IMR-90 (cell line): Measurements from ENCODE around the gene KRTAP29-1. TPM values are rescaled to one million over a fixed set of nuclear protein-coding genes. Genes with fewer than 3 reads are reported as not detected.
A peak's percentile ranks its signal among the peaks of the same experiment; 100 is the strongest.

Experiments used
- ATAC-seq: fragments of 200-7000 bp; cut with Tn5 transposase; 2 replicates; pipeline ENCODE4 v1.9.1; 2020; ENCODE audit warnings: low read depth, mild to moderate bottlenecking, moderate library complexity
- BruUV-seq: library from RNA; stranded (reverse); fragments of 400-500 nt; replicated peaks from 2 replicates; lab custom pipeline; 2021; lab: Mats Ljungman, UMichigan
- CTCF ChIA-PET: fragments of 300-600 bp; formaldehyde crosslinking; extraction: SDS; loops from one replicate; lab custom pipeline; 2021; ENCODE audit warnings: antibody characterized with exemption; lab: Yijun Ruan, JAX
- POLR2A ChIA-PET: fragments of 300-600 bp; sonication (Branson Sonifier 250); formaldehyde crosslinking; loops from one replicate; lab custom pipeline; 2022; ENCODE audit warnings: antibody characterized with exemption; ENCODE audit not compliant: unreplicated experiment; lab: Charles Lee
- DNase-seq: peaks from one replicate; pipeline ENCODE4 v3.0.0; 2013
- H2AFZ ChIP-seq: replicated peaks from 2 replicates; pipeline ENCODE3; 2013; ENCODE audit warnings: low read length, mild to moderate bottlenecking; ENCODE audit not compliant: poor library complexity
- H2AK5ac ChIP-seq: 2 replicates; pipeline ENCODE4 v1.6.1; 2013; ENCODE audit warnings: low read depth, low read length, inconsistent platforms
- H2AK9ac ChIP-seq: replicated peaks from 2 replicates; pipeline ENCODE3; 2013; ENCODE audit warnings: mild to moderate bottlenecking, low read depth, low read length, moderate library complexity; ENCODE audit not compliant: poor library complexity
- H2BK120ac ChIP-seq: 2 replicates; pipeline ENCODE4 v1.6.1; 2013; ENCODE audit warnings: low read depth, low read length, inconsistent platforms
- H2BK15ac ChIP-seq: 3 replicates; pipeline ENCODE4 v1.6.1; 2013; ENCODE audit warnings: low read depth, low read length, inconsistent platforms
- H2BK20ac ChIP-seq: 2 replicates; pipeline ENCODE4 v1.6.1; 2013; ENCODE audit warnings: low read depth, mild to moderate bottlenecking, inconsistent platforms, low read length, moderate library complexity
- H2BK5ac ChIP-seq: 2 replicates; pipeline ENCODE4 v1.6.1; 2013; ENCODE audit warnings: mild to moderate bottlenecking, low read depth, low read length, inconsistent platforms; ENCODE audit not compliant: poor library complexity, severe bottlenecking
- H3K14ac ChIP-seq: replicated peaks from 2 replicates; pipeline ENCODE4 v1.6.1; 2013; ENCODE audit warnings: low read depth, low read length, inconsistent platforms
- H3K18ac ChIP-seq: 2 replicates; pipeline ENCODE4 v1.6.1; 2013; ENCODE audit warnings: low read depth, low read length, control low read depth
- H3K23ac ChIP-seq: 2 replicates; pipeline ENCODE4 v1.6.1; 2013; ENCODE audit warnings: low read depth, low read length, inconsistent platforms
- H3K27ac ChIP-seq: 2 replicates; pipeline ENCODE4 v1.5.1; 2013; ENCODE audit warnings: mild to moderate bottlenecking, control low read depth, low read length; ENCODE audit not compliant: insufficient read depth
- H3K27me3 ChIP-seq: 2 replicates; pipeline ENCODE4 v1.6.1; 2013; ENCODE audit warnings: low read length; ENCODE audit not compliant: control insufficient read depth, insufficient read depth
- H3K36me3 ChIP-seq: 2 replicates; pipeline ENCODE4 v1.6.1; 2013; ENCODE audit warnings: low read length, mixed read lengths; ENCODE audit not compliant: control insufficient read depth, insufficient read depth
- H3K4ac ChIP-seq: 2 replicates; pipeline ENCODE4 v1.6.1; 2013; ENCODE audit warnings: low read depth, low read length, inconsistent platforms
- H3K4me1 ChIP-seq: 2 replicates; pipeline ENCODE4 v1.6.1; 2013; ENCODE audit warnings: low read length, mixed read lengths; ENCODE audit not compliant: control insufficient read depth, insufficient read depth
- H3K4me2 ChIP-seq: 2 replicates; pipeline ENCODE4 v1.6.1; 2013; ENCODE audit warnings: low read depth, mild to moderate bottlenecking, control low read depth, low read length, moderate library complexity
- H3K4me3 ChIP-seq: 2 replicates; pipeline ENCODE4 v1.5.1; 2013; ENCODE audit warnings: low read depth, mild to moderate bottlenecking, control low read depth, low read length, moderate library complexity; ENCODE audit not compliant: insufficient read depth
- H3K56ac ChIP-seq: 2 replicates; pipeline ENCODE4 v1.6.1; 2013; ENCODE audit warnings: low read length, inconsistent platforms; ENCODE audit not compliant: insufficient read depth; ENCODE audit errors: extremely low read depth
- H3K79me1 ChIP-seq, 2 experiments: 2 replicates each; pipeline ENCODE4 v1.6.1; 2013; ENCODE audit warnings: low read length in 2 of 2, inconsistent platforms in 1 of 2, low read depth in 1 of 2
- H3K9ac ChIP-seq: 2 replicates; pipeline ENCODE4 v1.6.1; 2013; ENCODE audit warnings: low read depth, low read length, control low read depth
- H3K9me1 ChIP-seq: 2 replicates; pipeline ENCODE4 v1.6.1; 2013; ENCODE audit warnings: low read length, inconsistent platforms; ENCODE audit not compliant: insufficient read depth
- H3K9me3 ChIP-seq: 2 replicates; pipeline ENCODE4 v1.6.1; 2013; ENCODE audit warnings: low read length; ENCODE audit not compliant: control insufficient read depth, insufficient read depth
- H4K20me1 ChIP-seq: 2 replicates; pipeline ENCODE4 v1.6.1; 2013; ENCODE audit warnings: low read length, inconsistent platforms; ENCODE audit not compliant: insufficient read depth
- H4K5ac ChIP-seq: 2 replicates; pipeline ENCODE4 v1.6.1; 2013; ENCODE audit warnings: mild to moderate bottlenecking, low read depth, low read length, control low read depth
- H4K8ac ChIP-seq, 2 experiments: 2 replicates each; pipeline ENCODE4 v1.6.1; 2013; ENCODE audit warnings: low read depth in 2 of 2, low read length in 2 of 2, control low read depth in 1 of 2, inconsistent platforms in 1 of 2
- H4K91ac ChIP-seq: 2 replicates; pipeline ENCODE4 v1.6.1; 2013; ENCODE audit warnings: low read depth, low read length, inconsistent platforms; ENCODE audit not compliant: insufficient read depth
- BHLHE40 ChIP-seq: fragments of 150-350 bp; IDR thresholded peaks from 2 replicates; pipeline ENCODE4 v1.6.1; 2016; ENCODE audit warnings: mild to moderate bottlenecking, low read depth, low read length
- CEBPB ChIP-seq: IDR thresholded peaks from 2 replicates; pipeline ENCODE4 v1.6.1; 2012; ENCODE audit warnings: low read depth, low read length, improper control_type of control experiment
- CHD1 ChIP-seq: IDR thresholded peaks from 2 replicates; pipeline ENCODE4 v1.6.1; 2012; ENCODE audit warnings: low read depth, low read length, improper control_type of control experiment
- CTCF ChIP-seq: conservative IDR thresholded peaks from 2 replicates; pipeline ENCODE4 v1.5.1; 2012; ENCODE audit warnings: mild to moderate bottlenecking, low read depth, low read length, improper control_type of control experiment
- FOS ChIP-seq: fragments of 150-350 bp; IDR thresholded peaks from 2 replicates; pipeline ENCODE4 v1.6.1; 2016; ENCODE audit warnings: low read depth, low read length
- MAFK ChIP-seq: IDR thresholded peaks from 2 replicates; pipeline ENCODE4 v1.6.1; 2012; ENCODE audit warnings: low read depth, low read length, improper control_type of control experiment
- MAZ ChIP-seq: IDR thresholded peaks from 2 replicates; pipeline ENCODE4 v1.6.1; 2012; ENCODE audit warnings: low read depth, mild to moderate bottlenecking, low read length, improper control_type of control experiment, moderate library complexity, borderline replicate concordance
- MXI1 ChIP-seq: IDR thresholded peaks from 2 replicates; pipeline ENCODE4 v1.6.1; 2012; ENCODE audit warnings: low read depth, mild to moderate bottlenecking, low read length, moderate library complexity, borderline replicate concordance
- NFE2L2 ChIP-seq: fragments of 150-350 bp; IDR thresholded peaks from 2 replicates; pipeline ENCODE4 v1.6.1; 2016; ENCODE audit warnings: low read depth, mild to moderate bottlenecking, low read length
- POLR2A ChIP-seq: IDR thresholded peaks from 2 replicates; pipeline ENCODE4 v1.6.1; 2012; ENCODE audit warnings: mild to moderate bottlenecking, low read depth, low read length
- RAD21 ChIP-seq: IDR thresholded peaks from 2 replicates; pipeline ENCODE4 v1.6.1; 2012; ENCODE audit warnings: low read length, improper control_type of control experiment
- RCOR1 ChIP-seq: IDR thresholded peaks from 2 replicates; pipeline ENCODE4 v1.6.1; 2012; ENCODE audit warnings: mild to moderate bottlenecking, low read length, improper control_type of control experiment; ENCODE audit not compliant: insufficient replicate concordance
- RFX5 ChIP-seq: IDR thresholded peaks from 2 replicates; pipeline ENCODE4 v1.8.0; 2012; ENCODE audit warnings: low read depth, mild to moderate bottlenecking, low read length, moderate library complexity
- SMC3 ChIP-seq: fragments of 150-350 bp; IDR thresholded peaks from 2 replicates; pipeline ENCODE4 v1.6.1; 2016; ENCODE audit warnings: low read depth, mild to moderate bottlenecking, antibody characterized with exemption, low read length, moderate library complexity
- USF2 ChIP-seq: fragments of 150-350 bp; IDR thresholded peaks from 2 replicates; pipeline ENCODE4 v1.6.1; 2017; ENCODE audit warnings: mild to moderate bottlenecking, antibody characterized with exemption, low read length, low read depth
- WGBS, 2 experiments: methylation state at CpG; one replicate each; pipeline versions ENCODE4 v1.1.5 to v1.1.7; 2013; ENCODE audit warnings: missing lambda C conversion rate in 2 of 2; ENCODE audit not compliant: insufficient read length in 1 of 2; ENCODE audit errors: extremely low coverage in 2 of 2; 5-methylcytosine and 5-hydroxymethylcytosine counted together
- dilution Hi-C: fragments of 300-500 bp; cut with HindIII; formaldehyde crosslinking; loops from one replicate; pipeline ENCODE4 v1.14.3; 2018; ENCODE audit warnings: low sequenced_read_pairs; ENCODE audit not compliant: unreplicated experiment
- in situ Hi-C: fragments of 300-500 bp; cut with MboI; formaldehyde crosslinking; loops from 3 replicates; pipeline ENCODE4 v1.14.3; 2019; ENCODE audit warnings: low sequenced_read_pairs, inconsistent platforms, mixed read lengths
- intact Hi-C: fragments of 100-400 bp; cut with micrococcal nuclease; formaldehyde crosslinking; loops from 2 replicates; pipeline ENCODE4 v1.10.0; 2022
- polyA plus RNA-seq, 3 experiments: library from polyadenylated mRNA; depleted of rRNA; stranded (reverse); fragments of >200 nt; gene quantifications; 2 replicates each; pipeline ENCODE4 v1.2.3, GENCODE V29; 2012; ENCODE audit warnings: low replicate concordance in 1 of 3
- total RNA-seq: library from RNA; depleted of rRNA; stranded (reverse); fragments of >200 nt; gene quantifications from 2 replicates; pipeline ENCODE4 v1.2.3, GENCODE V29; 2012
- TF ChIP-seq, protein P1 (sequence below): fragments of 150-350 bp; IDR thresholded peaks from 2 replicates; pipeline ENCODE4 v1.6.1; 2016; ENCODE audit warnings: low read depth, mild to moderate bottlenecking, low read length, moderate library complexity, borderline replicate concordance

The KRTAP29-1 gene
- total and polyA plus RNA-seq, 2 of the 4 experiments (the other 2 are of a cell fraction) = not detected

- no peak overlapping the region for H4K91ac ChIP-seq
- in situ Hi-C loops = no loop called here
- no peaks in the 10 kb centered on the region for H4K20me1 ChIP-seq
- no peak overlapping the region for H3K18ac ChIP-seq
- H4K5ac ChIP-seq = no peak overlapping the region
- no peak overlapping the region for H3K4me2 ChIP-seq
- CTCF ChIA-PET = no interaction called here
- no peak overlapping the region for H3K56ac ChIP-seq
- POLR2A ChIA-PET = no interaction called here
- peaks cover 5% of the 10 kb centered on the region; the same call in 1 of the 2 replicates for H3K9me1 ChIP-seq
- no peaks in the 10 kb centered on the region for H3K79me1 ChIP-seq
- no peak overlapping the region for H3K9ac ChIP-seq
- no peak for ATAC-seq
- H3K23ac ChIP-seq = no peak overlapping the region
- no peaks in the 10 kb centered on the region for H3K4me1 ChIP-seq
- peak overlapping the region; percentile 46; the same call in 1 of the 2 replicates for H3K14ac ChIP-seq
- H2AK5ac ChIP-seq = no peak overlapping the region
- intact Hi-C loops = no loop called here
- H2AK9ac ChIP-seq = no peak overlapping the region
- H3K27me3 ChIP-seq = peaks cover 2% of the 10 kb centered on the region; the same call in 1 of the 2 replicates
- no peak for DNase-seq
- no peak overlapping the region for H2BK15ac ChIP-seq
- no peaks in the 10 kb centered on the region for H3K36me3 ChIP-seq
- TF ChIP-seq MXI1 (no peak), FOS (no peak), RFX5 (no peak), MAZ (no peak), RCOR1 (no peak), CTCF (no peak), CEBPB (no peak), MAFK (no peak), CHD1 (no peak), SMC3 (no peak), USF2 (no peak), NFE2L2 (no peak), RAD21 (no peak), BHLHE40 (no peak), POLR2A (no peak)
- TF ChIP-seq, protein P1, sequence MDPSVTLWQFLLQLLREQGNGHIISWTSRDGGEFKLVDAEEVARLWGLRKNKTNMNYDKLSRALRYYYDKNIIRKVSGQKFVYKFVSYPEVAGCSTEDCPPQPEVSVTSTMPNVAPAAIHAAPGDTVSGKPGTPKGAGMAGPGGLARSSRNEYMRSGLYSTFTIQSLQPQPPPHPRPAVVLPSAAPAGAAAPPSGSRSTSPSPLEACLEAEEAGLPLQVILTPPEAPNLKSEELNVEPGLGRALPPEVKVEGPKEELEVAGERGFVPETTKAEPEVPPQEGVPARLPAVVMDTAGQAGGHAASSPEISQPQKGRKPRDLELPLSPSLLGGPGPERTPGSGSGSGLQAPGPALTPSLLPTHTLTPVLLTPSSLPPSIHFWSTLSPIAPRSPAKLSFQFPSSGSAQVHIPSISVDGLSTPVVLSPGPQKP = no peak
- H3K4me3 ChIP-seq = no peak overlapping the region
- H2BK20ac ChIP-seq = no peak overlapping the region
- no peaks in the 10 kb centered on the region for H3K9me3 ChIP-seq
- dilution Hi-C loops = no loop called here
- no TSS peak for BruUV-seq
- H3K27ac ChIP-seq = no peak overlapping the region
- no peak overlapping the region for H2AFZ ChIP-seq
- no peak overlapping the region for H4K8ac ChIP-seq
- no peak overlapping the region for H2BK120ac ChIP-seq
- H3K4ac ChIP-seq = no peak overlapping the region
- WGBS, 2 experiments = 60% methylated on average over 1 of the region's 5 CpGs; no CpG with 5 or more reads in 1 of the 2 experiments
- no peak overlapping the region for H2BK5ac ChIP-seq
These were observed 1.4 kb downstream of the KRTAP29-1 start for GRCh38 chr17:41301204-41301790.
